Measurements from ENCODE around the gene EEF1AKMT1.

DNA sequence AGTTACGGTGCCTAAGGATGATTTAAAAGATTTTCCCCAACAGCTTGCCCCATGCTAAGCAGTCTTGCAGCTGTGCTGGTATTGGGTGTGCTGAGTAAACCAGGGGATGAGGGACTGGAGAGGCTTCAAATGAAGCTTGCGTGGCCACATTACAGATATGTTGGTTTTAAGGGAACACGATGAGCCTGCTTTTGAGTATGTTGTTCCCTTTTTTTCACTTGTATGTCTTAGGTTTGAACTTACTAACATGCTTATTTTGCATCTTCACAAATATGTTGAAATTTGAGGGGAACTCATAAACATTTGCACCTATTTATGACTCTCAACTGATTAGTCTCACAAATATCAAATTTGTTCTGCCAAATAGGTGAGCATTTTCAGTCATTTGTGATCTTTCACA lies 72.3 kb downstream of the EEF1AKMT1 start:
- TF ChIP-seq EZH2 (IDR thresholded peaks at IDR 0.05) (no peak), FOXP2 (optimal IDR thresholded peaks at IDR 0.05; ENCODE audit: control extremely low read depth, extremely low read length, insufficient read depth) (no peak)
